Endothelial cell of umbilical vein (primary cell): ENCODE measurements around the gene SLC26A4.

Source experiments
- CTCF ChIP-seq, 2 donors: IDR thresholded peaks; 1 replicate in 1 of 2; 2 replicates in 1 of 2; pipeline ENCODE4 v1.5.1; 2011; ENCODE audit warnings: low read length in 2 of 2, mild to moderate bottlenecking in 2 of 2, moderate library complexity in 2 of 2, control low read depth in 1 of 2, inconsistent platforms in 1 of 2, low read depth in 1 of 2; ENCODE audit not compliant: insufficient read depth in 1 of 2; ENCODE audit errors: extremely low read depth in 1 of 2
- EZH2 ChIP-seq: IDR thresholded peaks from 2 replicates; pipeline ENCODE4 v1.6.1; 2012; ENCODE audit warnings: borderline replicate concordance, low read depth, mild to moderate bottlenecking, moderate library complexity, low read length, inconsistent platforms; ENCODE audit not compliant: severe bottlenecking
- FOS ChIP-seq: IDR thresholded peaks from 2 replicates; pipeline ENCODE4 v1.6.1; 2011; ENCODE audit warnings: mild to moderate bottlenecking, low read length, moderate library complexity, borderline replicate concordance; ENCODE audit not compliant: insufficient read depth
- GATA2 ChIP-seq: IDR thresholded peaks from 2 replicates; pipeline ENCODE4 v1.7.0; 2011; ENCODE audit warnings: low read depth, mild to moderate bottlenecking, moderate library complexity, mixed read lengths, low read length; ENCODE audit not compliant: insufficient read length, insufficient read depth
- JUN ChIP-seq: IDR thresholded peaks from 2 replicates; pipeline ENCODE4 v1.6.1; 2011; ENCODE audit warnings: borderline replicate concordance, low read depth; ENCODE audit not compliant: insufficient read length, insufficient read depth
- MAX ChIP-seq: IDR thresholded peaks from 2 replicates; pipeline ENCODE4 v1.6.1; 2011; ENCODE audit not compliant: insufficient read depth, insufficient read length
- POLR2A ChIP-seq: IDR thresholded peaks from 2 replicates; pipeline ENCODE4 v1.6.1; 2012; ENCODE audit warnings: low read depth, mild to moderate bottlenecking, control low read depth, low read length
- POLR2AphosphoS5 ChIP-seq: IDR thresholded peaks from 2 replicates; pipeline ENCODE4 v1.6.1; 2012; ENCODE audit warnings: low read depth, mild to moderate bottlenecking, control low read depth, low read length, moderate library complexity; ENCODE audit not compliant: insufficient read depth

GRCh38 chr7:107684287-107684686 is 23.7 kb downstream of the SLC26A4 start:
- TF ChIP-seq CTCF (IDR thresholded peaks at IDR 0.05; ENCODE audit: extremely low read depth in 1 of 2, insufficient read depth in 1 of 2, low read depth in 1 of 2, low read length in 2 of 2) (no peak), MAX (no peak), EZH2 (no peak), POLR2AphosphoS5 (no peak), POLR2A (no peak), JUN (no peak), FOS (no peak), GATA2 (no peak)
